ENCODE data around the gene IQGAP3. TPM values are rescaled to one million over a fixed set of nuclear protein-coding genes. Genes with fewer than 3 reads are reported as not detected.

IQGAP3 gene
- total and polyA plus RNA-seq, 3 experiments from 2014 or later: 4.4 to 4.7 TPM; not detected in 1

GRCh38 chr1:156537027-156537426, 35.3 kb downstream of the IQGAP3 start:
- H3K4me3 Mint-ChIP-seq: no peak overlapping the region
- no peaks in the 10 kb centered on the region for H3K36me3 Mint-ChIP-seq
- Histone ChIP-seq H3K4me3 (ENCODE audit: low read length) (no peak overlapping the region), H3K36me3 (ENCODE audit: insufficient read depth, low read length) (no peaks in the 10 kb centered on the region), H3K27me3 (ENCODE audit: insufficient read depth, low read length, poor library complexity, severe bottlenecking) (no peaks in the 10 kb centered on the region), H3K9me3 (ENCODE audit: low read length) (no peaks in the 10 kb centered on the region), H3K4me1 (ENCODE audit: insufficient read depth, low read length) (no peaks in the 10 kb centered on the region), H3K27ac (ENCODE audit: low read depth, low read length) (no peak overlapping the region)
- no peaks in the 10 kb centered on the region for H3K9me3 Mint-ChIP-seq
- H3K27me3 Mint-ChIP-seq: no peaks in the 10 kb centered on the region
- no peak for DNase-seq
- CTCF ChIA-PET: no interaction called here
- POLR2A ChIA-PET: no interaction called here
- H3K4me1 Mint-ChIP-seq: no peaks in the 10 kb centered on the region
- peak overlapping the region in 1 of 8 donors; percentile 5 for H3K27ac Mint-ChIP-seq

GRCh38 chr1:156534424-156535060, 37.8 kb downstream of the IQGAP3 start:
- CTCF ChIA-PET: interaction anchor here (0.6 to 1.0 kb wide), 2 partner anchors 44 to 54 kb away, joined by 3 read pairs; no protein-coding TSS in a partner anchor
- DNase-seq: no peak
- H3K27ac ChIP-seq (ENCODE audit: low read depth, low read length): no peak overlapping the region
- H3K4me3 ChIP-seq (ENCODE audit: low read length): no peak overlapping the region
- no peaks in the 10 kb centered on the region for H3K27me3 ChIP-seq (ENCODE audit: insufficient read depth, low read length, poor library complexity, severe bottlenecking)
- H3K4me1 ChIP-seq (ENCODE audit: insufficient read depth, low read length): no peaks in the 10 kb centered on the region
- Mint-ChIP-seq H3K4me1 (no peaks in the 10 kb centered on the region), H3K36me3 (no peaks in the 10 kb centered on the region), H3K27ac (no peak overlapping the region), H3K4me3 (no peak overlapping the region), H3K27me3 (no peaks in the 10 kb centered on the region), H3K9me3 (no peaks in the 10 kb centered on the region)
- H3K36me3 ChIP-seq (ENCODE audit: insufficient read depth, low read length): no peaks in the 10 kb centered on the region
- POLR2A ChIA-PET: no interaction called here
- no peaks in the 10 kb centered on the region for H3K9me3 ChIP-seq (ENCODE audit: low read length)

- CTCF ChIA-PET: interaction anchor here (0.8 to 1.5 kb wide), 2 partner anchors 53 to 192 kb away, joined by 3 to 4 read pairs; no protein-coding TSS in a partner anchor
- POLR2A ChIA-PET: no interaction called here
- no peaks in the 10 kb centered on the region for H3K27me3 Mint-ChIP-seq
- no peaks in the 10 kb centered on the region for H3K9me3 Mint-ChIP-seq
- Histone ChIP-seq H3K9me3 (ENCODE audit: low read length) (no peaks in the 10 kb centered on the region), H3K36me3 (ENCODE audit: insufficient read depth, low read length) (no peaks in the 10 kb centered on the region), H3K27ac (ENCODE audit: low read depth, low read length) (no peak overlapping the region), H3K27me3 (ENCODE audit: insufficient read depth, low read length, poor library complexity, severe bottlenecking) (no peaks in the 10 kb centered on the region), H3K4me3 (ENCODE audit: low read length) (no peak overlapping the region), H3K4me1 (ENCODE audit: insufficient read depth, low read length) (peaks cover 2% of the 10 kb centered on the region)
- H3K27ac Mint-ChIP-seq: peak overlapping the region in 2 of 8 donors; percentile 5 to 91
- H3K4me1 Mint-ChIP-seq: peaks cover 0 to 4% (median under 1%) of the 10 kb centered on the region in 3 donors
- H3K4me3 Mint-ChIP-seq: no peak overlapping the region
- DNase-seq: no peak
- H3K36me3 Mint-ChIP-seq: no peaks in the 10 kb centered on the region
These were observed 38.7 kb downstream of the IQGAP3 start for GRCh38 chr1:156533568-156534220.

- Histone ChIP-seq H3K27ac (ENCODE audit: low read depth, low read length) (no peak overlapping the region), H3K4me1 (ENCODE audit: insufficient read depth, low read length) (peaks cover 10% of the 10 kb centered on the region), H3K27me3 (ENCODE audit: insufficient read depth, low read length, poor library complexity, severe bottlenecking) (no peaks in the 10 kb centered on the region), H3K36me3 (ENCODE audit: insufficient read depth, low read length) (no peaks in the 10 kb centered on the region), H3K9me3 (ENCODE audit: low read length) (no peaks in the 10 kb centered on the region), H3K4me3 (ENCODE audit: low read length) (no peak overlapping the region)
- H3K36me3 Mint-ChIP-seq: no peaks in the 10 kb centered on the region
- peaks cover 9 to 16% (median 9%) of the 10 kb centered on the region in 3 donors for H3K4me1 Mint-ChIP-seq
- H3K4me3 Mint-ChIP-seq: no peak overlapping the region
- ChIA-PET POLR2A (interaction anchor here (0.7 kb wide), 1 partner anchor 32 kb away, joined by 5 read pairs; no protein-coding TSS in a partner anchor), CTCF (interaction anchor here (0.8 to 1.8 kb wide), 5 partner anchors 31 to 173 kb away, joined by 3 to 7 read pairs (median 3); partner anchors contain the start of gene MEF2D)
- no peaks in the 10 kb centered on the region for H3K9me3 Mint-ChIP-seq
- H3K27ac Mint-ChIP-seq: peak overlapping the region in 1 of 8 donors; percentile 3
- DNase-seq: no peak
- H3K27me3 Mint-ChIP-seq: no peaks in the 10 kb centered on the region
These were observed 40.0 kb downstream of the IQGAP3 start for GRCh38 chr1:156532374-156532773.

GRCh38 chr1:156530006-156530405, 42.4 kb downstream of the IQGAP3 start:
- Histone ChIP-seq H3K9me3 (ENCODE audit: low read length) (no peaks in the 10 kb centered on the region), H3K27ac (ENCODE audit: low read depth, low read length) (no peak overlapping the region), H3K4me1 (ENCODE audit: insufficient read depth, low read length) (peaks cover 17% of the 10 kb centered on the region), H3K4me3 (ENCODE audit: low read length) (no peak overlapping the region), H3K36me3 (ENCODE audit: insufficient read depth, low read length) (no peaks in the 10 kb centered on the region), H3K27me3 (ENCODE audit: insufficient read depth, low read length, poor library complexity, severe bottlenecking) (no peaks in the 10 kb centered on the region)
- no peak for DNase-seq
- Mint-ChIP-seq H3K36me3 (no peaks in the 10 kb centered on the region), H3K4me1 (peaks cover 19 to 32% (median 20%) of the 10 kb centered on the region in 3 donors), H3K27me3 (no peaks in the 10 kb centered on the region), H3K4me3 (no peak overlapping the region), H3K27ac (no peak overlapping the region), H3K9me3 (no peaks in the 10 kb centered on the region)
- CTCF ChIA-PET: interaction anchor here (0.9 to 1.8 kb wide), 2 partner anchors 13 to 28 kb away, joined by 3 to 5 read pairs; no protein-coding TSS in a partner anchor
- POLR2A ChIA-PET: no interaction called here

GRCh38 chr1:156528875-156529425, 43.4 kb downstream of the IQGAP3 start:
- no peak for DNase-seq
- ChIA-PET POLR2A (interaction anchor here (0.6 to 1.5 kb wide), 3 partner anchors 11 to 28 kb away, joined by 3 to 6 read pairs (median 4); no protein-coding TSS in a partner anchor), CTCF (interaction anchor here (1.0 to 2.1 kb wide), 4 partner anchors 27 to 96 kb away, joined by 3 to 6 read pairs (median 4); no protein-coding TSS in a partner anchor)
- no peaks in the 10 kb centered on the region for H3K36me3 ChIP-seq (ENCODE audit: insufficient read depth, low read length)
- no peak overlapping the region for H3K4me3 ChIP-seq (ENCODE audit: low read length)
- no peaks in the 10 kb centered on the region for H3K9me3 Mint-ChIP-seq
- H3K9me3 ChIP-seq (ENCODE audit: low read length): no peaks in the 10 kb centered on the region
- peaks cover 29 to 43% (median 30%) of the 10 kb centered on the region in 3 donors for H3K4me1 Mint-ChIP-seq
- H3K27me3 ChIP-seq (ENCODE audit: insufficient read depth, low read length, poor library complexity, severe bottlenecking): no peaks in the 10 kb centered on the region
- peaks cover 28% of the 10 kb centered on the region for H3K4me1 ChIP-seq (ENCODE audit: insufficient read depth, low read length)
- H3K27ac Mint-ChIP-seq: peak overlapping the region in 2 of 8 donors; percentile 42 to 63
- H3K36me3 Mint-ChIP-seq: no peaks in the 10 kb centered on the region
- H3K4me3 Mint-ChIP-seq: no peak overlapping the region
- no peaks in the 10 kb centered on the region for H3K27me3 Mint-ChIP-seq
- no peak overlapping the region for H3K27ac ChIP-seq (ENCODE audit: low read depth, low read length)

- Histone ChIP-seq H3K4me3 (ENCODE audit: low read length) (no peak overlapping the region), H3K36me3 (ENCODE audit: insufficient read depth, low read length) (no peaks in the 10 kb centered on the region), H3K27me3 (ENCODE audit: insufficient read depth, low read length, poor library complexity, severe bottlenecking) (no peaks in the 10 kb centered on the region), H3K27ac (ENCODE audit: low read depth, low read length) (no peak overlapping the region), H3K4me1 (ENCODE audit: insufficient read depth, low read length) (peaks cover 31% of the 10 kb centered on the region), H3K9me3 (ENCODE audit: low read length) (no peaks in the 10 kb centered on the region)
- Mint-ChIP-seq H3K36me3 (no peaks in the 10 kb centered on the region), H3K4me1 (peaks cover 32 to 45% (median 33%) of the 10 kb centered on the region in 3 donors), H3K4me3 (peak overlapping the region in 2 of 7 donors; percentile 3 to 72), H3K27ac (peak overlapping the region in 5 of 8 donors; percentile 6 to 96 (median 49)), H3K9me3 (no peaks in the 10 kb centered on the region), H3K27me3 (no peaks in the 10 kb centered on the region)
- ChIA-PET POLR2A (interaction anchor here (0.8 to 1.5 kb wide), 2 partner anchors 23 to 64 kb away, joined by 3 to 6 read pairs; partner anchors contain the start of gene NAXE), CTCF (interaction anchor here (0.6 to 2.1 kb wide), 5 partner anchors 27 to 96 kb away, joined by 3 to 6 read pairs (median 4); no protein-coding TSS in a partner anchor)
- peak in 1 of 5 donors; percentile 25 for DNase-seq
These were observed 44.1 kb downstream of the IQGAP3 start for GRCh38 chr1:156528231-156528630.

All from CD8-positive, alpha-beta memory T cell (primary cell).